ENCODE measurements around the gene GMNN.

DNA sequence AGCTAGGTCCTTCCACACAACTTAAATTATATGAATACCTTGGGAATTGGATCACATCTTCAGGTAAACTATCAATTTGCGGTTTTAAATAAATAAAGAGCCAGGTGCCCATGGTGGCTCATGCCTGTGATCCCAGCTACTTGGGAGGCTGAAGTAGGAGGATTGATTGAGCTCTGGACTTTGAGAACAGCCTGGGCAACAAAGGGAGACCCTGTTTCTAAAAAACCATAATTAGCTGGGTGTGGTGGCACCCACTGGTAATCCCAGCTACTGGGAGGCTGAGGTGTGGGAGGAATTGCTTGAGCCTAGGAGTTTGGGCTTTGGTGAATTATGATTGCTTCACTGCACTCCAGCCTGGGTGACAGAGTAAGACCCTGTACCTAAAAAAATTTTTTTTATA, 3.4 kb downstream of the GMNN start:
- TF ChIP-seq, protein P1, sequence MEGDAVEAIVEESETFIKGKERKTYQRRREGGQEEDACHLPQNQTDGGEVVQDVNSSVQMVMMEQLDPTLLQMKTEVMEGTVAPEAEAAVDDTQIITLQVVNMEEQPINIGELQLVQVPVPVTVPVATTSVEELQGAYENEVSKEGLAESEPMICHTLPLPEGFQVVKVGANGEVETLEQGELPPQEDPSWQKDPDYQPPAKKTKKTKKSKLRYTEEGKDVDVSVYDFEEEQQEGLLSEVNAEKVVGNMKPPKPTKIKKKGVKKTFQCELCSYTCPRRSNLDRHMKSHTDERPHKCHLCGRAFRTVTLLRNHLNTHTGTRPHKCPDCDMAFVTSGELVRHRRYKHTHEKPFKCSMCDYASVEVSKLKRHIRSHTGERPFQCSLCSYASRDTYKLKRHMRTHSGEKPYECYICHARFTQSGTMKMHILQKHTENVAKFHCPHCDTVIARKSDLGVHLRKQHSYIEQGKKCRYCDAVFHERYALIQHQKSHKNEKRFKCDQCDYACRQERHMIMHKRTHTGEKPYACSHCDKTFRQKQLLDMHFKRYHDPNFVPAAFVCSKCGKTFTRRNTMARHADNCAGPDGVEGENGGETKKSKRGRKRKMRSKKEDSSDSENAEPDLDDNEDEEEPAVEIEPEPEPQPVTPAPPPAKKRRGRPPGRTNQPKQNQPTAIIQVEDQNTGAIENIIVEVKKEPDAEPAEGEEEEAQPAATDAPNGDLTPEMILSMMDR (conservative IDR thresholded peaks at IDR 0.05; ENCODE audit: low read depth, low read length) = no peak
- no peak for TF ChIP-seq EZH2phosphoT487 (IDR thresholded peaks at IDR 0.05; ENCODE audit: borderline replicate concordance, low read length)
